Measurements from ENCODE around the gene STXBP3.

Gene STXBP3

DNA sequence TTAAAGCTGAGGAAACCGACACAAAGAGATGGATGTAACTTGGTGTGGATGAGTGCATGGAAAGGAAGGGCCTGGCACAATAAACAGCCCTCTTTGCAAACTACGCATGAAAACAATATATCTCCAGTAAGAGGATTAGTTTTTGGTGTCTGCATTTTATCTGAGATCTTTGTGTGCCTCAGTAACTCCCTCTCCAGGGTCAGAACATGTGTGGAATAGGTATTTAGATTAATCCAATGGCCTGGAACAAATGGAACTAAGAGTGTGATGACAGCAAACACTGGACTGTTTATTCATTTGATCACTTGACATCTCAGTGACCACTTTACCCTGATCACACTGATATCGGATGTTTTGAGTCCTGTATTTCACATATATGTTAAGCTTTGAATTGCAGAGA is 65.1 kb downstream of the STXBP3 start:
- H3K4me1 Mint-ChIP-seq (ENCODE audit: low read depth) = no peaks in the 10 kb centered on the region
- no peaks in the 10 kb centered on the region for H3K27me3 Mint-ChIP-seq
- H3K9me3 Mint-ChIP-seq (ENCODE audit: low read depth) = no peaks in the 10 kb centered on the region
- H3K27ac Mint-ChIP-seq = no peak overlapping the region
- no peak overlapping the region for H3K4me3 Mint-ChIP-seq
- peaks cover 2% of the 10 kb centered on the region for H3K36me3 Mint-ChIP-seq

- Mint-ChIP-seq H3K36me3 (peaks cover 2% of the 10 kb centered on the region), H3K27ac (no peak overlapping the region), H3K4me3 (no peak overlapping the region), H3K27me3 (no peaks in the 10 kb centered on the region), H3K4me1 (ENCODE audit: low read depth) (no peaks in the 10 kb centered on the region), H3K9me3 (ENCODE audit: low read depth) (no peaks in the 10 kb centered on the region)
These were observed 66.9 kb downstream of the STXBP3 start for GRCh38 chr1:108813326-108813725.

- no peaks in the 10 kb centered on the region for H3K4me1 Mint-ChIP-seq (ENCODE audit: low read depth)
- H3K36me3 Mint-ChIP-seq = peaks cover 2% of the 10 kb centered on the region
- no peak overlapping the region for H3K4me3 Mint-ChIP-seq
- no peaks in the 10 kb centered on the region for H3K27me3 Mint-ChIP-seq
- no peak overlapping the region for H3K27ac Mint-ChIP-seq
- no peaks in the 10 kb centered on the region for H3K9me3 Mint-ChIP-seq (ENCODE audit: low read depth)
These were observed 68.1 kb downstream of the STXBP3 start for GRCh38 chr1:108814343-108815125.

GRCh38 chr1:108815566-108815965 is 69.1 kb downstream of the STXBP3 start:
- Mint-ChIP-seq H3K27me3 (no peaks in the 10 kb centered on the region), H3K27ac (no peak overlapping the region), H3K4me1 (ENCODE audit: low read depth) (no peaks in the 10 kb centered on the region), H3K36me3 (no peaks in the 10 kb centered on the region), H3K4me3 (no peak overlapping the region), H3K9me3 (ENCODE audit: low read depth) (no peaks in the 10 kb centered on the region)

- no peak overlapping the region for H3K4me3 Mint-ChIP-seq
- no peak overlapping the region for H3K27ac Mint-ChIP-seq
- H3K4me1 Mint-ChIP-seq (ENCODE audit: low read depth) = no peaks in the 10 kb centered on the region
- H3K36me3 Mint-ChIP-seq = no peaks in the 10 kb centered on the region
- no peaks in the 10 kb centered on the region for H3K27me3 Mint-ChIP-seq
- H3K9me3 Mint-ChIP-seq (ENCODE audit: low read depth) = no peaks in the 10 kb centered on the region
These were observed 69.8 kb downstream of the STXBP3 start for GRCh38 chr1:108816049-108816893.

GRCh38 chr1:108817016-108817415 is 70.5 kb downstream of the STXBP3 start:
- no peaks in the 10 kb centered on the region for H3K36me3 Mint-ChIP-seq
- no peaks in the 10 kb centered on the region for H3K9me3 Mint-ChIP-seq (ENCODE audit: low read depth)
- peaks cover 2% of the 10 kb centered on the region for H3K27me3 Mint-ChIP-seq
- no peaks in the 10 kb centered on the region for H3K4me1 Mint-ChIP-seq (ENCODE audit: low read depth)
- no peak overlapping the region for H3K4me3 Mint-ChIP-seq
- H3K27ac Mint-ChIP-seq = no peak overlapping the region

GRCh38 chr1:108817811-108818210 is 71.3 kb downstream of the STXBP3 start:
- H3K9me3 Mint-ChIP-seq (ENCODE audit: low read depth) = no peaks in the 10 kb centered on the region
- H3K4me3 Mint-ChIP-seq = no peak overlapping the region
- no peaks in the 10 kb centered on the region for H3K36me3 Mint-ChIP-seq
- no peaks in the 10 kb centered on the region for H3K4me1 Mint-ChIP-seq (ENCODE audit: low read depth)
- no peak overlapping the region for H3K27ac Mint-ChIP-seq
- H3K27me3 Mint-ChIP-seq = peaks cover 2% of the 10 kb centered on the region

- H3K36me3 Mint-ChIP-seq = no peaks in the 10 kb centered on the region
- H3K4me3 Mint-ChIP-seq = no peak overlapping the region
- no peaks in the 10 kb centered on the region for H3K9me3 Mint-ChIP-seq (ENCODE audit: low read depth)
- H3K4me1 Mint-ChIP-seq (ENCODE audit: low read depth) = no peaks in the 10 kb centered on the region
- peaks cover 2% of the 10 kb centered on the region for H3K27me3 Mint-ChIP-seq
- no peak overlapping the region for H3K27ac Mint-ChIP-seq
These were observed 73.4 kb downstream of the STXBP3 start for GRCh38 chr1:108819878-108820277.

DNA sequence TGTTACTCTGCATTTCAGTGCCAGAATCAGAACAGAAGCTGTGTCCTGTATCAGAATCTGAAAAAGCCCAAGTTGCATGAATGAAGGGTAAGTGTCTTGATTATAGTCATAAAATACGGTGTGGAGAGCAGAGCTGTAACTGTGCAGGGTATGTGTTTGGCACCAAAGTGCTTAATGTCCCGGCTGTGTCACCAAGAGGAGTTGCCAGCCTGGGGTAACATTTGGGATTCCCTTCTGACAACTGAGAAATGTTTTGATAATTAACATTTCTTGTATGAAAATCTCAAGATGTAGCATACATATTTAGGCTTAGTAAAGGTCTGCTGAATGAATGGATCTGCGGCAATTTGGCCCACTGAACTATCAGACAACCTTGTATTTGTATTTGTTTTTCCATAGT is 77.2 kb downstream of the STXBP3 start:
- Mint-ChIP-seq H3K27ac (no peak overlapping the region), H3K4me3 (no peak overlapping the region), H3K9me3 (ENCODE audit: low read depth) (no peaks in the 10 kb centered on the region), H3K4me1 (ENCODE audit: low read depth) (no peaks in the 10 kb centered on the region), H3K27me3 (peaks cover 2% of the 10 kb centered on the region), H3K36me3 (no peaks in the 10 kb centered on the region)

- Mint-ChIP-seq H3K4me1 (ENCODE audit: low read depth) (no peaks in the 10 kb centered on the region), H3K4me3 (no peak overlapping the region), H3K27me3 (peaks cover 2% of the 10 kb centered on the region), H3K36me3 (no peaks in the 10 kb centered on the region), H3K27ac (no peak overlapping the region), H3K9me3 (ENCODE audit: low read depth) (no peaks in the 10 kb centered on the region)
These were observed 77.6 kb downstream of the STXBP3 start for GRCh38 chr1:108824051-108824450.

GRCh38 chr1:108826081-108826635 is 79.7 kb downstream of the STXBP3 start:
- no peaks in the 10 kb centered on the region for H3K9me3 Mint-ChIP-seq (ENCODE audit: low read depth)
- no peak overlapping the region for H3K4me3 Mint-ChIP-seq
- no peak overlapping the region for H3K27ac Mint-ChIP-seq
- no peaks in the 10 kb centered on the region for H3K4me1 Mint-ChIP-seq (ENCODE audit: low read depth)
- H3K36me3 Mint-ChIP-seq = no peaks in the 10 kb centered on the region
- peaks cover 2% of the 10 kb centered on the region for H3K27me3 Mint-ChIP-seq

DNA sequence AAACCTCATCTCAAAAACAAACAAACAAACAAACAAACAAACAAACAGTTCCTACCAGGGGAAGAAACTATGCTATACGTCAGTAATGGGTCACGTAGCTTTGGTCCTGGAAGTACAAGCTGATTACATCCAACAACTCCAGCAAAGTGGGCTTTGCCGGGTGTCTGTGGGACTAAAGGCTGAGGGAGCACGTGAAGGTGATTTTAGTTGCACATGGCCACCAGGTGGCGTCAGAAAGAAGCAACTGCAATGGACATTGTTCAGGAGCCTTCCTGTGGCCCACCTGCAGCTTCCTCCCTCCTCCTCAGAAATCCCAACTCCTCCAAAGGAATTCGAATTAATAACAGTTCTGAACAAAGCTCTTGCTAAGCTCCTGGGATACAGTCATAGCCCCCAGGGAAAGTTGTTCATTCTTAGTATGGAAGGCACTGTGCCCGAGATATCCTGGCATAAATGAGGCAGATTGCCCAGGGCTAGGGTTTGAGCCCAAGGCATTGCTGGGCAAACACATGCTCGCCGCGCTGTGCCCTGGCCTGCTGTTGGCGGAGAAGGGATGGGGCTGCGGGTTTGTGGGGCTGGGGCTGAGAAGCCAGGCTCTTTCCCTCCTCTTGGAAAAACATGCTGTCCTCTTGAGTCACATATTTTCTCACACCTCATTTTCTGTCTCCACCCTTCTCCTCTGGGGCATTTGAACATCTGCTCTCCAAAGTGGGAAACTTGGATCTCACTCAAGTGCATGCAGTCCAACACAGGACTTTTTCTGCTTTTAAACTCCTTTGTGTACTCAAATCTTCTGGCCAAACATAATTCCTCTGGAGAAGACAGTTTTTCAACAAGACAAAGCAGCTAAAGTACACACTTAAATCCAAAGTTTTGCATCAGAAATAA is 81.8 kb downstream of the STXBP3 start:
- no peaks in the 10 kb centered on the region for H3K27me3 Mint-ChIP-seq
- H3K4me3 Mint-ChIP-seq = no peak overlapping the region
- H3K9me3 Mint-ChIP-seq (ENCODE audit: low read depth) = no peaks in the 10 kb centered on the region
- no peaks in the 10 kb centered on the region for H3K36me3 Mint-ChIP-seq
- H3K4me1 Mint-ChIP-seq (ENCODE audit: low read depth) = peaks cover 1% of the 10 kb centered on the region
- no peak overlapping the region for H3K27ac Mint-ChIP-seq

GRCh38 chr1:108829498-108829916 is 83.0 kb downstream of the STXBP3 start:
- Mint-ChIP-seq H3K27ac (no peak overlapping the region), H3K4me3 (no peak overlapping the region), H3K4me1 (ENCODE audit: low read depth) (peaks cover 1% of the 10 kb centered on the region), H3K9me3 (ENCODE audit: low read depth) (no peaks in the 10 kb centered on the region), H3K27me3 (no peaks in the 10 kb centered on the region), H3K36me3 (no peaks in the 10 kb centered on the region)

GRCh38 chr1:108830119-108831008 is 83.9 kb downstream of the STXBP3 start:
- Mint-ChIP-seq H3K9me3 (ENCODE audit: low read depth) (no peaks in the 10 kb centered on the region), H3K4me1 (ENCODE audit: low read depth) (peaks cover 1% of the 10 kb centered on the region), H3K36me3 (no peaks in the 10 kb centered on the region), H3K4me3 (no peak overlapping the region), H3K27me3 (peaks cover 2% of the 10 kb centered on the region), H3K27ac (no peak overlapping the region)

All from activated naive CD8-positive, alpha-beta T cell (primary cell).